Ascending aorta (tissue), 2 donors: ENCODE data around the gene COL26A1. TPM values are rescaled to one million over a fixed set of nuclear protein-coding genes. Genes with fewer than 3 reads are reported as not detected.

ENCODE experiments used
- DNase-seq, 2 donors: peaks; one replicate each; pipeline ENCODE4 v3.0.0-alpha.2; 2019; ENCODE audit warnings: low spot score in 2 of 2
- H3K27ac ChIP-seq, 2 donors: fragments of 200-600 bp; sonication (generic); one replicate each; pipeline ENCODE4 v1.5.1; 2016 to 2017; ENCODE audit warnings: mild to moderate bottlenecking in 1 of 2
- H3K27me3 ChIP-seq: fragments of 200-600 bp; sonication (generic); one replicate; pipeline ENCODE4 v1.5.1; 2017
- H3K36me3 ChIP-seq, 2 donors: fragments of 200-600 bp; sonication (generic); one replicate each; pipeline ENCODE4 v1.5.1; 2016
- H3K4me1 ChIP-seq, 2 donors: fragments of 200-600 bp; sonication (generic); one replicate each; pipeline ENCODE4 v1.5.1; 2016 to 2017; ENCODE audit warnings: mild to moderate bottlenecking in 1 of 2
- H3K4me3 ChIP-seq, 2 donors: fragments of 200-600 bp; sonication (generic); one replicate each; pipeline ENCODE4 v1.5.1; 2016 to 2017; ENCODE audit warnings: mild to moderate bottlenecking in 1 of 2
- H3K9me3 ChIP-seq, 2 donors: fragments of 200-600 bp; sonication (generic); one replicate each; pipeline ENCODE4 v1.5.1; 2016
- intact Hi-C: fragments of 100-400 bp; cut with DNase I; formaldehyde crosslinking; loops from one replicate; pipeline ENCODE4 v1.15.1; 2023
- total RNA-seq: library from RNA; depleted of rRNA; stranded (reverse); fragments of >200 nt; gene quantifications from one replicate; pipeline ENCODE4 v1.1.0, GENCODE V29; 2016
- TF ChIP-seq, protein P1 (sequence below), 3 experiments: fragments of 200-600 bp in 2 of 3; fragments of 450-650 bp in 1 of 3; sonication (generic) in 2 of 3; IDR thresholded peaks; one replicate each; pipeline ENCODE4 v1.5.1; 2016 to 2019; ENCODE audit warnings: antibody characterized with exemption in 3 of 3, mild to moderate bottlenecking in 1 of 3, moderate library complexity in 1 of 3

The COL26A1 gene
- total RNA-seq, 1 donor from 2014 or later = not detected

DNA sequence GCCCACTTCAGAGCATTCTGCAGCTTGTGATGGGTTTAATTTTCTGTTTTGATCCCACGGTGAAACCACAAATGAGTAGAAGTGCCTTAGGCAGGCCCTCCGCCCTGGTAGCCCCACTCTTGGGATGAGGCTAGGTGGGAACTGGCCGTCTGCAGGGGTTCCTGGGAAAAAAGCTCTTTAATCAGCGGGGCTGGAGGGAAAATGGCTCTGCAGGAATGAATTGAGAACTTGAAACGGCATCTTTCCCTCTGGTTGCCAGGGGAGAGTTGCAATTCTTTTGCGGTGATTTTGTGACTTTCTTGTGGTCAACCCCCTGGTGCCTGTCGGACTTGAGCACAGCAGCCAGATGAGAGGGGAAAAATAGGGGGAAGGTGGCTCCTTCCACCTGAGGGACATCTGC, 32.7 kb downstream of the COL26A1 start:
- Histone ChIP-seq H3K4me1 (no peaks in the 10 kb centered on the region), H3K27ac (no peak overlapping the region), H3K36me3 (no peaks in the 10 kb centered on the region), H3K4me3 (no peak overlapping the region), H3K27me3 (no peaks in the 10 kb centered on the region), H3K9me3 (no peaks in the 10 kb centered on the region)
- intact Hi-C loops = no loop called here
- TF ChIP-seq, protein P1, sequence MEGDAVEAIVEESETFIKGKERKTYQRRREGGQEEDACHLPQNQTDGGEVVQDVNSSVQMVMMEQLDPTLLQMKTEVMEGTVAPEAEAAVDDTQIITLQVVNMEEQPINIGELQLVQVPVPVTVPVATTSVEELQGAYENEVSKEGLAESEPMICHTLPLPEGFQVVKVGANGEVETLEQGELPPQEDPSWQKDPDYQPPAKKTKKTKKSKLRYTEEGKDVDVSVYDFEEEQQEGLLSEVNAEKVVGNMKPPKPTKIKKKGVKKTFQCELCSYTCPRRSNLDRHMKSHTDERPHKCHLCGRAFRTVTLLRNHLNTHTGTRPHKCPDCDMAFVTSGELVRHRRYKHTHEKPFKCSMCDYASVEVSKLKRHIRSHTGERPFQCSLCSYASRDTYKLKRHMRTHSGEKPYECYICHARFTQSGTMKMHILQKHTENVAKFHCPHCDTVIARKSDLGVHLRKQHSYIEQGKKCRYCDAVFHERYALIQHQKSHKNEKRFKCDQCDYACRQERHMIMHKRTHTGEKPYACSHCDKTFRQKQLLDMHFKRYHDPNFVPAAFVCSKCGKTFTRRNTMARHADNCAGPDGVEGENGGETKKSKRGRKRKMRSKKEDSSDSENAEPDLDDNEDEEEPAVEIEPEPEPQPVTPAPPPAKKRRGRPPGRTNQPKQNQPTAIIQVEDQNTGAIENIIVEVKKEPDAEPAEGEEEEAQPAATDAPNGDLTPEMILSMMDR (IDR thresholded peaks at IDR 0.05) = no peak
- DNase-seq = no peak

- intact Hi-C loops = no loop called here
- DNase-seq = no peak
- no peaks in the 10 kb centered on the region for H3K9me3 ChIP-seq
- no peak overlapping the region for H3K4me3 ChIP-seq
- H3K4me1 ChIP-seq = no peaks in the 10 kb centered on the region
- H3K27me3 ChIP-seq = no peaks in the 10 kb centered on the region
- H3K36me3 ChIP-seq = no peaks in the 10 kb centered on the region
- no peak overlapping the region for H3K27ac ChIP-seq
- TF ChIP-seq, protein P1 (IDR thresholded peaks at IDR 0.05) = no peak
Observed at GRCh38 chr7:101397243-101397642, 34.6 kb downstream of the COL26A1 start.

GRCh38 chr7:101397770-101398324, 35.2 kb downstream of the COL26A1 start:
- intact Hi-C loops = no loop called here
- H3K4me1 ChIP-seq = no peaks in the 10 kb centered on the region
- no peak for DNase-seq
- H3K9me3 ChIP-seq = no peaks in the 10 kb centered on the region
- no peak overlapping the region for H3K4me3 ChIP-seq
- no peaks in the 10 kb centered on the region for H3K27me3 ChIP-seq
- no peak overlapping the region for H3K27ac ChIP-seq
- no peaks in the 10 kb centered on the region for H3K36me3 ChIP-seq
- TF ChIP-seq, protein P1 (IDR thresholded peaks at IDR 0.05) = no peak

- H3K27ac ChIP-seq = no peak overlapping the region
- no peak overlapping the region for H3K4me3 ChIP-seq
- no peaks in the 10 kb centered on the region for H3K27me3 ChIP-seq
- intact Hi-C loops = no loop called here
- no peaks in the 10 kb centered on the region for H3K4me1 ChIP-seq
- no peak for DNase-seq
- TF ChIP-seq, protein P1 (IDR thresholded peaks at IDR 0.05) = no peak
- no peaks in the 10 kb centered on the region for H3K9me3 ChIP-seq
- no peaks in the 10 kb centered on the region for H3K36me3 ChIP-seq
Observed at GRCh38 chr7:101398396-101399289, 36.0 kb downstream of the COL26A1 start.

DNA sequence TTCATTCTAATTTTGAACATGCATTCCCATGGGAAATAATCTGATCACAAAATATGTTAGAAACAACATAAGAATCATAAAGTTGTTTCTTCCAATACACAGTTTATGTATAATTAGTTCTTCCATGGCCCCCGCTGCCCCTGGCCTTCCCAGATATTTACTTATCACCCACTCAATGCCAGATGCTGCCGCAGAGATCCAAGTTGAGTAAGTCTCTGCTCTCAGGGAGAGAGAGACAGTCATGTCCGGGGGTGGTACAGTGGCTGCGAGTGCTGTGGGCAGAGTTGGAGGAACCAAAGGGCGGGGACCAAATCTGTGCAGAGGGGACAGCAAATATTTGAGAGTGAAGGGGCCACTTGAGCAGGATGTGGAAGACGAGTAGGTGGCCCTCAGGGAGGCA, 37.1 kb downstream of the COL26A1 start:
- H3K36me3 ChIP-seq = no peaks in the 10 kb centered on the region
- TF ChIP-seq, protein P1 (IDR thresholded peaks at IDR 0.05) = no peak
- no peak overlapping the region for H3K4me3 ChIP-seq
- intact Hi-C loops = no loop called here
- no peak overlapping the region for H3K27ac ChIP-seq
- DNase-seq = no peak
- no peaks in the 10 kb centered on the region for H3K4me1 ChIP-seq
- no peaks in the 10 kb centered on the region for H3K9me3 ChIP-seq
- H3K27me3 ChIP-seq = no peaks in the 10 kb centered on the region
